ENCODE results near the gene ADCY5.

GRCh38 chr3:123339302-123339701 is 109.6 kb downstream of the ADCY5 start:
- TF ChIP-seq EZH2phosphoT487 (IDR thresholded peaks at IDR 0.05; ENCODE audit: borderline replicate concordance) (no peak), POLR2A (IDR thresholded peaks at IDR 0.05; ENCODE audit: borderline replicate concordance, extremely low read depth, insufficient read depth, insufficient read length) (no peak), CTCF (IDR thresholded peaks at IDR 0.05 in 2 of 3, conservative IDR thresholded peaks at IDR 0.05 in 1 of 3; ENCODE audit: borderline replicate concordance in 1 of 3, insufficient read depth in 1 of 3, low read depth in 2 of 3, low read length in 2 of 3) (no peak), RAD21 (IDR thresholded peaks at IDR 0.05; ENCODE audit: low read depth) (no peak), JUND (IDR thresholded peaks at IDR 0.05) (no peak), MAX (IDR thresholded peaks at IDR 0.05) (no peak), CEBPB (IDR thresholded peaks at IDR 0.05; ENCODE audit: low read depth) (no peak), YY1 (IDR thresholded peaks at IDR 0.05; ENCODE audit: extremely low read depth, insufficient replicate concordance, low read depth, low read length) (no peak), REST (IDR thresholded peaks at IDR 0.05; ENCODE audit: low read depth) (no peak), POLR2AphosphoS5 (IDR thresholded peaks at IDR 0.05; ENCODE audit: low read depth, low read length) (no peak)
